HCT116 (cell line): ENCODE measurements around the gene APLP1. TPM values are rescaled to one million over a fixed set of nuclear protein-coding genes. Genes with fewer than 3 reads are reported as not detected.

Experiments
- ATAC-seq: fragments of 200-7000 bp; cut with Tn5 transposase; 2 replicates; pipeline ENCODE4 v1.9.1; 2020; ENCODE audit warnings: mild to moderate bottlenecking, moderate library complexity
- BruUV-seq: library from RNA; stranded (reverse); fragments of 400-500 nt; replicated peaks from 2 replicates; lab custom pipeline; 2021; lab: Mats Ljungman, UMichigan
- CTCF ChIA-PET: fragments of 300-600 bp; sonication (Branson Sonifier 250); formaldehyde crosslinking; loops from one replicate; lab custom pipeline; 2021; ENCODE audit warnings: antibody characterized with exemption; lab: Charles Lee
- POLR2A ChIA-PET: fragments of 300-600, 350-600 bp; sonication (Branson Sonifier 250); formaldehyde crosslinking; loops from one replicate; lab custom pipeline; 2021; ENCODE audit warnings: antibody characterized with exemption; lab: Charles Lee
- RAD21 ChIA-PET, 2 experiments: fragments of 300-600 bp; sonication (Branson Sonifier 250); formaldehyde crosslinking; loops; one replicate each; lab custom pipeline; 2023; ENCODE audit warnings: low total read pairs in 2 of 2; ENCODE audit not compliant: uncharacterized antibody in 2 of 2, unreplicated experiment in 2 of 2, low non-redundant PET in 1 of 2; lab: Charles Lee
- DNase-seq: peaks from one replicate; pipeline ENCODE4 v3.0.0-alpha.2; 2010; ENCODE audit warnings: low read depth, low spot score
- H2AFZ ChIP-seq: fragments of 200-600 bp; shearing (Covaris generic), sonication (generic); 2 replicates; pipeline ENCODE4 v1.6.1; 2017; ENCODE audit warnings: low read depth, mixed run types, mixed read lengths, antibody characterized with exemption, low read length; ENCODE audit not compliant: poor library complexity, severe bottlenecking
- H3K27ac ChIP-seq: 2 replicates; pipeline ENCODE4 v1.5.1; 2012; ENCODE audit warnings: low read depth, low read length
- H3K27me3 ChIP-seq: fragments of 200-600 bp; sonication (generic); 2 replicates; pipeline ENCODE4 v1.6.1; 2016; ENCODE audit warnings: mixed run types, low read length, mixed read lengths; ENCODE audit not compliant: insufficient read depth
- H3K36me3 ChIP-seq, 2 experiments: fragments of 200-500 bp in 1 of 2; fragments of 200-600 bp in 1 of 2; sonication (Bioruptor generic) in 1 of 2; sonication (generic) in 1 of 2; 2 replicates each; pipeline versions ENCODE4 v1.5.1 to v1.6.1; 2014 to 2016; ENCODE audit warnings: low read length in 2 of 2, inconsistent platforms in 1 of 2, mixed read lengths in 1 of 2, mixed run types in 1 of 2; ENCODE audit not compliant: insufficient read depth in 2 of 2, control insufficient read depth in 1 of 2
- H3K4me1 ChIP-seq, 2 experiments: fragments of 200-600 bp in 1 of 2; sonication (generic) in 1 of 2; 2 replicates each; pipeline versions ENCODE4 v1.5.1 to v1.6.1; 2012 to 2017; ENCODE audit warnings: low read length in 2 of 2, inconsistent platforms in 1 of 2, mild to moderate bottlenecking in 1 of 2, mixed read lengths in 1 of 2, mixed run types in 1 of 2, moderate library complexity in 1 of 2; ENCODE audit not compliant: insufficient read depth in 2 of 2, control insufficient read depth in 1 of 2
- H3K4me2 ChIP-seq: fragments of 200-600 bp; sonication (generic); 2 replicates; pipeline ENCODE4 v1.6.1; 2017; ENCODE audit warnings: mixed run types, low read length, mixed read lengths
- H3K4me3 ChIP-seq, 2 experiments: fragments of 200-600 bp in 1 of 2; sonication (generic) in 1 of 2; replicated peaks in 1 of 2; 2 replicates each; pipeline ENCODE4 v1.5.1; 2011 to 2016; ENCODE audit warnings: low read length in 2 of 2, control low read depth in 1 of 2, low read depth in 1 of 2, mild to moderate bottlenecking in 1 of 2, mixed read lengths in 1 of 2, mixed run types in 1 of 2
- H3K79me2 ChIP-seq: fragments of 200-600 bp; sonication (generic); 2 replicates; pipeline ENCODE4 v1.6.1; 2017; ENCODE audit warnings: mild to moderate bottlenecking, mixed run types, low read length, moderate library complexity, mixed read lengths; ENCODE audit not compliant: insufficient read depth
- H3K9ac ChIP-seq: fragments of 200-600 bp; sonication (generic); 2 replicates; pipeline ENCODE4 v1.6.1; 2016; ENCODE audit warnings: low read length, mixed read lengths
- H3K9me2 ChIP-seq: fragments of 200-600 bp; sonication (generic), shearing (Covaris generic); 2 replicates; pipeline ENCODE4 v1.6.1; 2017; ENCODE audit warnings: mixed run types, mild to moderate bottlenecking, moderate library complexity; ENCODE audit not compliant: insufficient read depth
- H3K9me3 ChIP-seq, 2 experiments: fragments of 200-500 bp in 1 of 2; fragments of 200-600 bp in 1 of 2; sonication (Bioruptor generic) in 1 of 2; sonication (generic) in 1 of 2; 2 replicates each; pipeline ENCODE4 v1.6.1; 2014 to 2017; ENCODE audit warnings: low read length in 2 of 2, mixed read lengths in 2 of 2, inconsistent platforms in 1 of 2, low read depth in 1 of 2, mild to moderate bottlenecking in 1 of 2, mixed run types in 1 of 2, moderate library complexity in 1 of 2; ENCODE audit not compliant: control insufficient read depth in 1 of 2, insufficient read depth in 1 of 2
- H4K20me1 ChIP-seq: fragments of 200-600 bp; sonication (generic), shearing (Covaris generic); 2 replicates; pipeline ENCODE4 v1.6.1; 2017; ENCODE audit warnings: mixed run types, mild to moderate bottlenecking, moderate library complexity; ENCODE audit not compliant: insufficient read depth
- EGR1 ChIP-seq: IDR thresholded peaks from 2 replicates; pipeline ENCODE4 v1.6.1; 2012; ENCODE audit warnings: low read depth
- ELF1 ChIP-seq: IDR thresholded peaks from 2 replicates; pipeline ENCODE4 v1.6.1; 2012; ENCODE audit warnings: low read depth, borderline replicate concordance
- EZH2 ChIP-seq: fragments of 200-600 bp; sonication (generic); IDR thresholded peaks from 2 replicates; pipeline ENCODE4 v1.6.1; 2017; ENCODE audit warnings: antibody characterized with exemption, mixed run types
- EZH2phosphoT487 ChIP-seq: fragments of 200-600 bp; IDR thresholded peaks from 2 replicates; pipeline ENCODE4 v1.6.1; 2018; ENCODE audit warnings: antibody characterized with exemption, borderline replicate concordance
- FOSL1 ChIP-seq: IDR thresholded peaks from 2 replicates; pipeline ENCODE4 v1.6.1; 2012; ENCODE audit warnings: low read depth
- POLR2A ChIP-seq: IDR thresholded peaks from 2 replicates; pipeline ENCODE4 v1.7.0; 2011; ENCODE audit warnings: borderline replicate concordance; ENCODE audit not compliant: insufficient read depth, insufficient read length; ENCODE audit errors: extremely low read depth
- RAD21 ChIP-seq: IDR thresholded peaks from 2 replicates; pipeline ENCODE4 v1.6.1; 2012; ENCODE audit warnings: low read depth, mild to moderate bottlenecking
- SIN3A ChIP-seq: IDR thresholded peaks from 2 replicates; pipeline ENCODE4 v1.6.1; 2012; ENCODE audit warnings: low read depth
- SP1 ChIP-seq: IDR thresholded peaks from 2 replicates; pipeline ENCODE4 v1.6.1; 2012; ENCODE audit warnings: low read depth
- SRF ChIP-seq: IDR thresholded peaks from 2 replicates; pipeline ENCODE4 v1.6.1; 2012; ENCODE audit warnings: low read depth
- TCF7L2 ChIP-seq: IDR thresholded peaks from 2 replicates; pipeline ENCODE4 v1.7.0; 2011; ENCODE audit warnings: borderline replicate concordance, inconsistent platforms; ENCODE audit not compliant: insufficient read depth, insufficient read length; ENCODE audit errors: extremely low read depth
- intact Hi-C: fragments of 100-400 bp; cut with micrococcal nuclease; formaldehyde crosslinking; loops from 2 replicates; pipeline ENCODE4 v1.10.0; 2022
- total RNA-seq: library from RNA; stranded (reverse); gene quantifications from one replicate; pipeline ENCODE4 v1.2.1, GENCODE V29; 2021; ENCODE audit not compliant: unreplicated experiment
- TF ChIP-seq, protein P1 (sequence below): IDR thresholded peaks from 2 replicates; pipeline ENCODE4 v1.6.1; 2011; ENCODE audit warnings: mild to moderate bottlenecking, low read length, moderate library complexity; ENCODE audit not compliant: insufficient replicate concordance; ENCODE audit errors: extremely low read depth
- TF ChIP-seq, protein P2 (sequence below), 3 experiments: fragments of 200-600 bp in 1 of 3; sonication (generic) in 1 of 3; IDR thresholded peaks in 2 of 3; conservative IDR thresholded peaks in 1 of 3; 2 replicates each; pipeline ENCODE4 v1.5.1; 2012 to 2017; ENCODE audit warnings: low read depth in 2 of 3, low read length in 2 of 3, antibody characterized with exemption in 1 of 3, borderline replicate concordance in 1 of 3, control low read depth in 1 of 3, mild to moderate bottlenecking in 1 of 3, mixed read lengths in 1 of 3, mixed run types in 1 of 3, moderate library complexity in 1 of 3; ENCODE audit not compliant: insufficient read depth in 1 of 3
- TF ChIP-seq, protein P3 (sequence below): IDR thresholded peaks from 2 replicates; pipeline ENCODE4 v1.6.1; 2012; ENCODE audit warnings: low read depth

APLP1 gene
- total RNA-seq, 1 experiment from 2014 or later = 41.2 TPM

DNA sequence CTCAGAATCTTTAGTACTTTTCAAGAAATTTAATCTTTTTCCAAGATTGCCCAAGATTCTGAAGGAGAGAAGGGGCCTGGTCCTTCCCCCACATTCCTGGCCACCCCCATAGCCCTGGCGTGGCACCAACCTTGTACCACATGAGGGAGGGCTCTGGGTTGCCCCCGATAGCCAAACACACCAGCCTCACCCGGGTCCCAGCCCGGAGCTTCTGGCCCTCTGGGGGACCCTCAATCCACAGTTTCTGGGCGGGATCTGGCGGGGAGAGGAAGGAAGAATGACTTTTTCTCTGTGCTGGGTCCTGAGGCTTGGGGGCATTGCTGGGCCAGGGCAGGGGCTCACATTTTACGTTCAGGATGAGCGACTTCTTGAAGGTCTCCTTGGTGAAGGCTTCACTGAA is 20.5 kb upstream of the APLP1 start:
- intact Hi-C loops = no loop called here
- H2AFZ ChIP-seq = no peak overlapping the region
- H3K79me2 ChIP-seq = no peaks in the 10 kb centered on the region
- no peak for TF ChIP-seq ELF1
- no peak for TF ChIP-seq SP1
- TF ChIP-seq TCF7L2 = no peak
- TF ChIP-seq EZH2phosphoT487 = no peak
- TF ChIP-seq EZH2 = no peak
- TF ChIP-seq, protein P1, sequence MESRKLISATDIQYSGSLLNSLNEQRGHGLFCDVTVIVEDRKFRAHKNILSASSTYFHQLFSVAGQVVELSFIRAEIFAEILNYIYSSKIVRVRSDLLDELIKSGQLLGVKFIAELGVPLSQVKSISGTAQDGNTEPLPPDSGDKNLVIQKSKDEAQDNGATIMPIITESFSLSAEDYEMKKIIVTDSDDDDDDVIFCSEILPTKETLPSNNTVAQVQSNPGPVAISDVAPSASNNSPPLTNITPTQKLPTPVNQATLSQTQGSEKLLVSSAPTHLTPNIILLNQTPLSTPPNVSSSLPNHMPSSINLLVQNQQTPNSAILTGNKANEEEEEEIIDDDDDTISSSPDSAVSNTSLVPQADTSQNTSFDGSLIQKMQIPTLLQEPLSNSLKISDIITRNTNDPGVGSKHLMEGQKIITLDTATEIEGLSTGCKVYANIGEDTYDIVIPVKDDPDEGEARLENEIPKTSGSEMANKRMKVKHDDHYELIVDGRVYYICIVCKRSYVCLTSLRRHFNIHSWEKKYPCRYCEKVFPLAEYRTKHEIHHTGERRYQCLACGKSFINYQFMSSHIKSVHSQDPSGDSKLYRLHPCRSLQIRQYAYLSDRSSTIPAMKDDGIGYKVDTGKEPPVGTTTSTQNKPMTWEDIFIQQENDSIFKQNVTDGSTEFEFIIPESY = no peak
- TF ChIP-seq, all 23 proteins: peak for 0
- H3K9me2 ChIP-seq = no peaks in the 10 kb centered on the region
- no peaks in the 10 kb centered on the region for H3K9me3 ChIP-seq
- H3K4me2 ChIP-seq = no peak overlapping the region
- CTCF ChIA-PET = no interaction called here
- no TSS peak for BruUV-seq
- RAD21 ChIA-PET = no interaction called here
- no peaks in the 10 kb centered on the region for H3K36me3 ChIP-seq
- H3K4me3 ChIP-seq = no peak overlapping the region
- no peaks in the 10 kb centered on the region for H4K20me1 ChIP-seq
- H3K4me1 ChIP-seq = peaks cover 17 to 35% of the 10 kb centered on the region in 2 experiments; a peak in 3 of 4 replicates
- H3K27ac ChIP-seq = no peak overlapping the region
- no peak overlapping the region for H3K9ac ChIP-seq
- DNase-seq (no peak), ATAC-seq (no peak)
- POLR2A ChIA-PET = no interaction called here
- H3K27me3 ChIP-seq = no peaks in the 10 kb centered on the region

DNA sequence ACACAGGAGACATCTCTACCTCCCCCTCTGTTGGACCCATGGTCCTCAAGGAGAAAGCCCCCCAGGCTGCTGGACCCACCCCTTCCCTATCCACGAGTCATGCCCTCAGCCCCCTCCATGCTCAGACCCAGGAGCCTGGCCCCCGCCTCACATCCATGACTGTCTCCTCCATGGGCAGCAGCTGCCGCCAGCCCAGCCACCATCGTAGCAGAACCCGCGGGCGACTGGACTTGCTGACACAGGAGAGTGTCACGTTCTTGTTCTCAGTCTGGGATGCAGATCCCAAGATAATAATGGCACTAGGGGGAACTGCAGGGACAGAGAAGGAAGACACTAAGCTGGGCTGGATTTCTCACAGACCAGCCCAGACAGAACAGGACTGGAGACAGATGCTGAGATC is 19.9 kb upstream of the APLP1 start:
- Histone ChIP-seq H3K9ac (no peak overlapping the region), H3K27ac (no peak overlapping the region), H3K27me3 (no peaks in the 10 kb centered on the region), H4K20me1 (no peaks in the 10 kb centered on the region), H2AFZ (no peak overlapping the region), H3K9me3 (no peaks in the 10 kb centered on the region), H3K4me1 (peaks cover 17 to 34% of the 10 kb centered on the region in 2 experiments; a peak in 3 of 4 replicates), H3K36me3 (no peaks in the 10 kb centered on the region), H3K9me2 (no peaks in the 10 kb centered on the region), H3K79me2 (no peaks in the 10 kb centered on the region), H3K4me2 (no peak overlapping the region), H3K4me3 (no peak overlapping the region)
- ChIA-PET RAD21 (no interaction called here), POLR2A (no interaction called here), CTCF (no interaction called here)
- DNase-seq (no peak), ATAC-seq (no peak)
- intact Hi-C loops = no loop called here
- BruUV-seq = no TSS peak
- TF ChIP-seq FOSL1 (no peak), SRF (no peak), SIN3A (no peak), POLR2A (no peak), EGR1 (no peak), EZH2 (no peak), RAD21 (no peak)
- TF ChIP-seq, protein P2, sequence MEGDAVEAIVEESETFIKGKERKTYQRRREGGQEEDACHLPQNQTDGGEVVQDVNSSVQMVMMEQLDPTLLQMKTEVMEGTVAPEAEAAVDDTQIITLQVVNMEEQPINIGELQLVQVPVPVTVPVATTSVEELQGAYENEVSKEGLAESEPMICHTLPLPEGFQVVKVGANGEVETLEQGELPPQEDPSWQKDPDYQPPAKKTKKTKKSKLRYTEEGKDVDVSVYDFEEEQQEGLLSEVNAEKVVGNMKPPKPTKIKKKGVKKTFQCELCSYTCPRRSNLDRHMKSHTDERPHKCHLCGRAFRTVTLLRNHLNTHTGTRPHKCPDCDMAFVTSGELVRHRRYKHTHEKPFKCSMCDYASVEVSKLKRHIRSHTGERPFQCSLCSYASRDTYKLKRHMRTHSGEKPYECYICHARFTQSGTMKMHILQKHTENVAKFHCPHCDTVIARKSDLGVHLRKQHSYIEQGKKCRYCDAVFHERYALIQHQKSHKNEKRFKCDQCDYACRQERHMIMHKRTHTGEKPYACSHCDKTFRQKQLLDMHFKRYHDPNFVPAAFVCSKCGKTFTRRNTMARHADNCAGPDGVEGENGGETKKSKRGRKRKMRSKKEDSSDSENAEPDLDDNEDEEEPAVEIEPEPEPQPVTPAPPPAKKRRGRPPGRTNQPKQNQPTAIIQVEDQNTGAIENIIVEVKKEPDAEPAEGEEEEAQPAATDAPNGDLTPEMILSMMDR (IDR thresholded peaks at IDR 0.05 in 2 of 3, conservative IDR thresholded peaks at IDR 0.05 in 1 of 3; ENCODE audit: borderline replicate concordance in 1 of 3, insufficient read depth in 1 of 3, low read depth in 2 of 3, low read length in 2 of 3) = no peak
- TF ChIP-seq, protein P3, sequence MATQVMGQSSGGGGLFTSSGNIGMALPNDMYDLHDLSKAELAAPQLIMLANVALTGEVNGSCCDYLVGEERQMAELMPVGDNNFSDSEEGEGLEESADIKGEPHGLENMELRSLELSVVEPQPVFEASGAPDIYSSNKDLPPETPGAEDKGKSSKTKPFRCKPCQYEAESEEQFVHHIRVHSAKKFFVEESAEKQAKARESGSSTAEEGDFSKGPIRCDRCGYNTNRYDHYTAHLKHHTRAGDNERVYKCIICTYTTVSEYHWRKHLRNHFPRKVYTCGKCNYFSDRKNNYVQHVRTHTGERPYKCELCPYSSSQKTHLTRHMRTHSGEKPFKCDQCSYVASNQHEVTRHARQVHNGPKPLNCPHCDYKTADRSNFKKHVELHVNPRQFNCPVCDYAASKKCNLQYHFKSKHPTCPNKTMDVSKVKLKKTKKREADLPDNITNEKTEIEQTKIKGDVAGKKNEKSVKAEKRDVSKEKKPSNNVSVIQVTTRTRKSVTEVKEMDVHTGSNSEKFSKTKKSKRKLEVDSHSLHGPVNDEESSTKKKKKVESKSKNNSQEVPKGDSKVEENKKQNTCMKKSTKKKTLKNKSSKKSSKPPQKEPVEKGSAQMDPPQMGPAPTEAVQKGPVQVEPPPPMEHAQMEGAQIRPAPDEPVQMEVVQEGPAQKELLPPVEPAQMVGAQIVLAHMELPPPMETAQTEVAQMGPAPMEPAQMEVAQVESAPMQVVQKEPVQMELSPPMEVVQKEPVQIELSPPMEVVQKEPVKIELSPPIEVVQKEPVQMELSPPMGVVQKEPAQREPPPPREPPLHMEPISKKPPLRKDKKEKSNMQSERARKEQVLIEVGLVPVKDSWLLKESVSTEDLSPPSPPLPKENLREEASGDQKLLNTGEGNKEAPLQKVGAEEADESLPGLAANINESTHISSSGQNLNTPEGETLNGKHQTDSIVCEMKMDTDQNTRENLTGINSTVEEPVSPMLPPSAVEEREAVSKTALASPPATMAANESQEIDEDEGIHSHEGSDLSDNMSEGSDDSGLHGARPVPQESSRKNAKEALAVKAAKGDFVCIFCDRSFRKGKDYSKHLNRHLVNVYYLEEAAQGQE = no peak
